Left lobe of liver (tissue), 1 donor: ENCODE measurements around the gene DAPL1. TPM values are rescaled to one million over a fixed set of nuclear protein-coding genes. Genes with fewer than 3 reads are reported as not detected.

Experiments
- total RNA-seq: library from RNA; stranded (reverse); gene quantifications from one replicate; pipeline ENCODE4 v1.2.1, GENCODE V29; 2021
- donor health status: DM: no; HTN: yes; CAD: no.

Gene DAPL1
- total RNA-seq, 1 donor from 2014 or later = not detected

Other genes with a start within 250 kb of the DAPL1 start
- gene TANC1, start 173.3 kb downstream of the DAPL1 start, total RNA-seq = 5.0 TPM